Psoas muscle (tissue), 8 donors: ENCODE data around the gene STRIP2. TPM values are rescaled to one million over a fixed set of nuclear protein-coding genes. Genes with fewer than 3 reads are reported as not detected.

Source experiments
- ATAC-seq, 4 donors: fragments of 200-7000 bp; cut with Tn5 transposase; one replicate each; pipeline ENCODE4 v1.9.1; 2020; ENCODE audit warnings: moderate library complexity in 3 of 4, mild to moderate bottlenecking in 2 of 4
- DNase-seq, 2 donors: peaks; one replicate each; pipeline ENCODE4 v3.0.0-alpha.2; 2020
- H3K27ac ChIP-seq: fragments of 200-600 bp; one replicate; pipeline ENCODE4 v1.8.0; 2022
- H3K27me3 ChIP-seq, 3 donors: fragments of 200-600 bp in 1 of 3; one replicate each; pipeline versions ENCODE4 v1.6.1 to v1.8.0; 2013 to 2022; ENCODE audit warnings: low read length in 2 of 3, mild to moderate bottlenecking in 2 of 3, moderate library complexity in 1 of 3; ENCODE audit not compliant: insufficient read depth in 3 of 3
- H3K36me3 ChIP-seq, 2 donors: fragments of 200-600 bp in 1 of 2; one replicate each; pipeline versions ENCODE4 v1.6.1 to v1.8.0; 2013 to 2022; ENCODE audit warnings: low read depth in 1 of 2, mild to moderate bottlenecking in 1 of 2, moderate library complexity in 1 of 2; ENCODE audit not compliant: insufficient read depth in 1 of 2
- H3K4me1 ChIP-seq: fragments of 200-600 bp; one replicate; pipeline ENCODE4 v1.8.0; 2022
- H3K4me3 ChIP-seq: fragments of 200-600 bp; one replicate; pipeline ENCODE4 v1.8.0; 2022; ENCODE audit warnings: mild to moderate bottlenecking
- H3K9me3 ChIP-seq: fragments of 200-600 bp; one replicate; pipeline ENCODE4 v1.8.0; 2022
- WGBS, 3 donors: extraction: QIAGEN DNeasy Blood & Tissue Kit; methylation state at CpG; one replicate each; pipeline versions ENCODE4 v1.1.6 to v1.1.7; 2013; 5-methylcytosine and 5-hydroxymethylcytosine counted together
- intact Hi-C, 2 donors: fragments of 100-400 bp; cut with DNase I; formaldehyde crosslinking; loops; one replicate each; pipeline versions ENCODE4 v1.11.0 to v1.14.2; 2022
- polyA plus RNA-seq, 3 donors: library from polyadenylated mRNA; stranded (reverse); fragments of 200-250 nt; gene quantifications; one replicate each; pipeline ENCODE4 v1.2.3, GENCODE V29; 2013
- total RNA-seq, 4 donors: library from RNA; stranded (reverse); fragmentation: NEBNext Ultra II Directional in 2 of 4; extraction: Animal tissue kit (Norgen Biotek cat#: 25700) in 2 of 4; gene quantifications; one replicate each; pipeline versions ENCODE4 v1.2.1 to v1.2.4, GENCODE V29; 2021 to 2023
- TF ChIP-seq, protein P1 (sequence below): fragments of 200-600 bp; IDR thresholded peaks from one replicate; pipeline ENCODE4 v1.8.0; 2022; ENCODE audit warnings: antibody characterized with exemption
- donor health status: healthy with polysubstance abuse.
- donor health status: DM: no; HTN: no; CAD: no; lungs with moderate emphysema.
- donor health status: Bipolar disorder and iron deficiency.
- donor health status: healthy.
- donor health status: DM: yes; HTN: yes; CAD: no.
- donor health status: DM: no; HTN: no; CAD: no.
- donor health status: DM: no; HTN: no; CAD: no.
- donor health status: DM: yes; HTN: yes; CAD: no.

STRIP2 gene
- total and polyA plus RNA-seq, 7 donors: 14.5 to 94.4 (median 46.6) TPM

DNA sequence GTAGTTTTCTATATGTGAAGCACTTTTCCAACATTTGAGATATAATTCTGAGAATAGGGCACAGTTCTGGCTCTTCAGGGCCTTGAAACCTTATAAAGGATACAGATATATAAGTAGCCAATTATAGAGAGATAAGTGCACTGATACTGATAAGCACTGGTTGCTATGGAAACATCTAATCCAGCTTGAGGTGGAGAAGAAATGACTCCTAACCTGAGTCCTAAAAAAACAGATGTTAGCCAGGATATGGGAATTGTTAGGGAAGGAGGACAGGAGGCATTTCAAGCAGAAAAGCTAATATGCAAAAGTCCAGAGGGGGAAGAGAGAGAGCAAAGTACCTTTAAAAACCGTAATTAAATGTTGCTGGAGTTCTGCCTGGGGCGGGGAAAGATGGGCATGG, 30.8 kb downstream of the STRIP2 start:
- H3K27me3 ChIP-seq: no peaks in the 10 kb centered on the region
- ATAC-seq: no peak
- H3K9me3 ChIP-seq: no peaks in the 10 kb centered on the region
- DNase-seq: no peak
- intact Hi-C loops: loop anchor here in 1 of 2 donors (10.0 kb wide), 1 partner anchor 250 kb away; no protein-coding TSS in a partner anchor
- H3K4me1 ChIP-seq: peaks cover 23% of the 10 kb centered on the region
- TF ChIP-seq, protein P1, sequence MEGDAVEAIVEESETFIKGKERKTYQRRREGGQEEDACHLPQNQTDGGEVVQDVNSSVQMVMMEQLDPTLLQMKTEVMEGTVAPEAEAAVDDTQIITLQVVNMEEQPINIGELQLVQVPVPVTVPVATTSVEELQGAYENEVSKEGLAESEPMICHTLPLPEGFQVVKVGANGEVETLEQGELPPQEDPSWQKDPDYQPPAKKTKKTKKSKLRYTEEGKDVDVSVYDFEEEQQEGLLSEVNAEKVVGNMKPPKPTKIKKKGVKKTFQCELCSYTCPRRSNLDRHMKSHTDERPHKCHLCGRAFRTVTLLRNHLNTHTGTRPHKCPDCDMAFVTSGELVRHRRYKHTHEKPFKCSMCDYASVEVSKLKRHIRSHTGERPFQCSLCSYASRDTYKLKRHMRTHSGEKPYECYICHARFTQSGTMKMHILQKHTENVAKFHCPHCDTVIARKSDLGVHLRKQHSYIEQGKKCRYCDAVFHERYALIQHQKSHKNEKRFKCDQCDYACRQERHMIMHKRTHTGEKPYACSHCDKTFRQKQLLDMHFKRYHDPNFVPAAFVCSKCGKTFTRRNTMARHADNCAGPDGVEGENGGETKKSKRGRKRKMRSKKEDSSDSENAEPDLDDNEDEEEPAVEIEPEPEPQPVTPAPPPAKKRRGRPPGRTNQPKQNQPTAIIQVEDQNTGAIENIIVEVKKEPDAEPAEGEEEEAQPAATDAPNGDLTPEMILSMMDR: no peak
- H3K36me3 ChIP-seq: peaks cover 11 to 90% of the 10 kb centered on the region in 2 donors
- WGBS, 3 donors: 74 to 76% (median 75%) methylated on average over 2 of the region's 2 CpGs
- H3K27ac ChIP-seq: peak overlapping the region; percentile 76
- H3K4me3 ChIP-seq: no peak overlapping the region

- DNase-seq (peak; percentile 33 to 72), ATAC-seq (peak; percentile 91 to 95 (median 94))
- Histone ChIP-seq H3K9me3 (no peaks in the 10 kb centered on the region), H3K36me3 (peaks cover 13 to 90% of the 10 kb centered on the region in 2 donors), H3K27ac (peak overlapping the region; percentile 76), H3K27me3 (no peaks in the 10 kb centered on the region), H3K4me3 (no peak overlapping the region), H3K4me1 (peaks cover 23% of the 10 kb centered on the region)
- intact Hi-C loops: loop anchor here in 1 of 2 donors (10.0 kb wide), 1 partner anchor 252 kb away; no protein-coding TSS in a partner anchor
- WGBS, 3 donors: 24 to 38% (median 36%) methylated on average over 3 of the region's 3 CpGs
- TF ChIP-seq, protein P1: no peak
Measured at GRCh38 chr7:129466796-129467195, 32.6 kb downstream of the STRIP2 start.

- intact Hi-C loops: loop anchor here in 1 of 2 donors (10.0 kb wide), 1 partner anchor 253 kb away; no protein-coding TSS in a partner anchor
- no peaks in the 10 kb centered on the region for H3K27me3 ChIP-seq
- peaks cover 13 to 80% of the 10 kb centered on the region in 2 donors for H3K36me3 ChIP-seq
- peaks cover 23% of the 10 kb centered on the region for H3K4me1 ChIP-seq
- peak overlapping the region; percentile 76 for H3K27ac ChIP-seq
- no peaks in the 10 kb centered on the region for H3K9me3 ChIP-seq
- no peak overlapping the region for H3K4me3 ChIP-seq
- ATAC-seq (peak in 2 of 4 donors; percentile 27 to 33), DNase-seq (no peak)
- WGBS, 3 donors: 26 to 92% (median 61%) methylated on average over 1 of the region's 1 CpG
- TF ChIP-seq, protein P1: no peak
Measured at GRCh38 chr7:129468087-129468486, 33.9 kb downstream of the STRIP2 start.

GRCh38 chr7:129468547-129468946, 34.3 kb downstream of the STRIP2 start:
- H3K4me1 ChIP-seq: peaks cover 23% of the 10 kb centered on the region
- H3K36me3 ChIP-seq: peaks cover 13 to 80% of the 10 kb centered on the region in 2 donors
- H3K27me3 ChIP-seq: no peaks in the 10 kb centered on the region
- peak overlapping the region; percentile 76 for H3K27ac ChIP-seq
- TF ChIP-seq, protein P1: no peak
- 36 to 94% (median 66%) methylated on average over 4 of the region's 4 CpGs for WGBS, 3 donors
- no peak overlapping the region for H3K4me3 ChIP-seq
- ATAC-seq (no peak), DNase-seq (no peak)
- no peaks in the 10 kb centered on the region for H3K9me3 ChIP-seq
- intact Hi-C loops: loop anchor here in 1 of 2 donors (10.0 kb wide), 1 partner anchor 254 kb away; no protein-coding TSS in a partner anchor

DNA sequence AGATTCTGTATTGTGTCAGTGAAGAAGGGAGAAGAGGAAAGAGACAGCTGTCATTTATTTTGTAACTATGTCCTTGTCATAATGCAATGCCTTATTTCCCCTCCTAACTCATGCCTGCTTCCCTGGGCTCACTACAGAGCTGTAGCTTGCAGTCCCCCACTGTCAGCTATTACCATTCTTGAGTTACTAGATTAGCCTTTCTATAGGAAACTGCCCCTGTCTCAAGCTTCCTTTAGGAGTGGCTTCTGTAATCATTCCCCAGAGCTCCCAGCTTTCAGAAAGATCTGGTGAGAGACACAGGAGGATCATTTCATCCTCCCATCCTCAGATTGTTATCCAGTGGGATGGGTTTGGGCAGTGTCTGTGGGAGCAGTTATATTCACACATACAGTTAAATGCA, 35.7 kb downstream of the STRIP2 start:
- intact Hi-C loops: loop anchor here in 1 of 2 donors (10.0 kb wide), 1 partner anchor 255 kb away; no protein-coding TSS in a partner anchor
- no peaks in the 10 kb centered on the region for H3K9me3 ChIP-seq
- TF ChIP-seq, protein P1: no peak
- no peak overlapping the region for H3K4me3 ChIP-seq
- peaks cover 10 to 80% of the 10 kb centered on the region in 2 donors for H3K36me3 ChIP-seq
- DNase-seq (no peak), ATAC-seq (no peak)
- peaks cover 23% of the 10 kb centered on the region for H3K4me1 ChIP-seq
- H3K27ac ChIP-seq: peak overlapping the region; percentile 7
- H3K27me3 ChIP-seq: no peaks in the 10 kb centered on the region
